Liver (tissue), 3 donors: ENCODE measurements around the gene GRB2.

ENCODE experiments used
- CTCF ChIP-seq: fragments of 150-350 bp; IDR thresholded peaks from 2 replicates; pipeline ENCODE4 v1.5.1; 2017; ENCODE audit warnings: improper control_type of control experiment, low read depth, low read length; ENCODE audit not compliant: missing input control
- EGR1 ChIP-seq, 2 donors: IDR thresholded peaks; 2 replicates each; pipeline ENCODE4 v1.6.1; 2016 to 2018; ENCODE audit warnings: antibody characterized with exemption in 2 of 2, low read depth in 2 of 2
- FOXA1 ChIP-seq: IDR thresholded peaks from 2 replicates; pipeline ENCODE4 v1.6.1; 2016; ENCODE audit warnings: antibody characterized with exemption
- GABPA ChIP-seq, 2 donors: IDR thresholded peaks in 1 of 2; conservative IDR thresholded peaks in 1 of 2; 2 replicates each; pipeline ENCODE4 v1.6.1; 2016; ENCODE audit warnings: antibody characterized with exemption in 2 of 2, mild to moderate bottlenecking in 1 of 2, moderate library complexity in 1 of 2
- HNF4A ChIP-seq, 2 donors: conservative IDR thresholded peaks; 2 replicates each; pipeline ENCODE4 v1.6.1; 2016; ENCODE audit warnings: antibody characterized with exemption in 2 of 2, mild to moderate bottlenecking in 2 of 2
- MAX ChIP-seq: IDR thresholded peaks from 2 replicates; pipeline ENCODE4 v1.6.1; 2016; ENCODE audit warnings: antibody characterized with exemption
- NR2F2 ChIP-seq: IDR thresholded peaks from 2 replicates; pipeline ENCODE4 v1.6.1; 2016; ENCODE audit warnings: antibody characterized with exemption
- RAD21 ChIP-seq, 2 donors: IDR thresholded peaks; 2 replicates each; pipeline ENCODE4 v1.6.1; 2016; ENCODE audit warnings: antibody characterized with exemption in 2 of 2, mild to moderate bottlenecking in 2 of 2
- REST ChIP-seq: IDR thresholded peaks from 2 replicates; pipeline ENCODE4 v1.6.1; 2016; ENCODE audit warnings: antibody characterized with exemption, mild to moderate bottlenecking
- SP1 ChIP-seq: IDR thresholded peaks from 2 replicates; pipeline ENCODE4 v1.6.1; 2018; ENCODE audit warnings: antibody characterized with exemption, mild to moderate bottlenecking
- TAF1 ChIP-seq: conservative IDR thresholded peaks from 2 replicates; pipeline ENCODE4 v1.6.1; 2016; ENCODE audit warnings: antibody characterized with exemption, mild to moderate bottlenecking
- YY1 ChIP-seq: IDR thresholded peaks from 2 replicates; pipeline ENCODE4 v1.6.1; 2016; ENCODE audit warnings: antibody characterized with exemption, mild to moderate bottlenecking
- ZBTB33 ChIP-seq: IDR thresholded peaks from 2 replicates; pipeline ENCODE4 v1.6.1; 2016; ENCODE audit warnings: antibody characterized with exemption
- donor health status: healthy.
- donor health status: healthy.

GRCh38 chr17:75326226-75326848 lies 79.1 kb downstream of the GRB2 start:
- TF ChIP-seq CTCF, result no peak
- no peak for TF ChIP-seq ZBTB33
- TF ChIP-seq NR2F2, result no peak
- no peak for TF ChIP-seq RAD21 (IDR thresholded peaks at IDR 0.05)
- no peak for TF ChIP-seq MAX
- TF ChIP-seq YY1, result no peak
- no peak for TF ChIP-seq GABPA (IDR thresholded peaks at IDR 0.05 in 1 of 2, conservative IDR thresholded peaks at IDR 0.05 in 1 of 2)
- TF ChIP-seq EGR1 (IDR thresholded peaks at IDR 0.05; ENCODE audit: low read depth in 2 of 2), result no peak
- TF ChIP-seq TAF1, result no peak
- no peak for TF ChIP-seq SP1
- TF ChIP-seq FOXA1, result no peak
- TF ChIP-seq REST, result no peak
- no peak for TF ChIP-seq HNF4A (conservative IDR thresholded peaks at IDR 0.05)
